ENCODE data around the gene TTC21B. TPM values are rescaled to one million over a fixed set of nuclear protein-coding genes. Genes with fewer than 3 reads are reported as not detected.

TTC21B gene
- total RNA-seq, 4 donors from 2014 or later = 15.5 to 32.6 (median 17.7) TPM

DNA sequence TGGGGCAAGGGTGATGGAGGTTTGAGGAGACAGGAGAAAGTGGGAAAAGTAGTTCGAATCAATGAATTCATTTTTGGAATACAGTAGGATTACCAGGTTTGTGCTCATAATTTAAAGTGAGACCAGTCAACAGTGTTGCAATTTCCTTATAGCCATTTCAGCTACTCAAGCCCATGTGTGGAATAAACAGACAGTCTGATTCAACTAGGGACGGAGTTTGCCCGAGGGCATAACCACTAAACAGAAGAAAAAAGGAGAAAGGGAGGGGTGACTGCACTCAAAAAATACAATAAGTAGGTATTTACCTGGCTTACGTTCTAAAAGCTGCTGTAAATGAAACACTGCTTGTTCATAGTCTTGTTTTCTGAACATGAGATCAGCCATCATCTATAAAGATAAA is 55.2 kb downstream of the TTC21B start:
- TF ChIP-seq CTCF (IDR thresholded peaks at IDR 0.05) = no peak
- no peak for ATAC-seq (ENCODE audit: low FRiP score)
- no peak for DNase-seq (ENCODE audit: low spot score)

DNA sequence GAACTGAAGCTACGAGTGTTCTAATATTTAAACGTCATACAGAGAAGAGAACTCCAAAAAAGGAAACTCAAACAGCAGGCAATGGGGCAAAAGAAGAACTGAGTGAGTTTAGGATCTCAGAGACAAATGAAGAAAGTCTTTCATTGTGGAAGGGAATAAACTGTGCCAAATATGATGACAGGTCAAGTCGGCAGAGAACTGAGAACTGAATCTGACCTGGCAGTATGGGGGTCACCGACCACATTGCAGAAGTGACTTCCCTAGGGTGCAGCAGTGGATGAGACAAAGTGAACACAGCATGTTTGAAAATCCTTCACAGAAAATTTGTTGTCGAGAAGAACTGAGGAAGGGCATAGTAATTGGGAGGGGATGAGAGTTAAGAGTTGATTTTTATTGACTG is 55.9 kb downstream of the TTC21B start:
- ATAC-seq (ENCODE audit: low FRiP score) (no peak), DNase-seq (ENCODE audit: low spot score) (no peak)
- no peak for TF ChIP-seq CTCF (IDR thresholded peaks at IDR 0.05)

DNA sequence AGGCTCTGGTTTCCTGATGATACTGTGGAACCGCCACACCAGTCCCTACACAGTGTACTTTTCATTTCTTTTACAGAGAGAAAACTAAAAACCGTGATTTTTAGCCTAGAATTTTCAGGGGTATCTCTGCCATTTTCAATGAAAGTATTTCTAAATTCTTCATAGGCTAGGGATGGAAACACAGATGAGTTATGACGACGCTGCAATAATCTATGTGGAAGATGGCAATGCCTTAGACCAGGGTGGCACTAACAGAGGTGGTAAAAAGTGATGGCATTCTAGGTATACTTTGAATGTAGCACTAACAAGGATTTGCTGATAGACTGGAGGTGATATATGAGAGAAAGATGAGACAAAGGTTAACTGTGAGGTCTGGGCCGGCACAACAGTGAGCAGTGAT is 56.5 kb downstream of the TTC21B start:
- TF ChIP-seq CTCF (IDR thresholded peaks at IDR 0.05) = no peak
- no peak for ATAC-seq (ENCODE audit: low FRiP score)
- DNase-seq (ENCODE audit: low spot score) = no peak

- TF ChIP-seq CTCF (IDR thresholded peaks at IDR 0.05) = no peak
- ATAC-seq (ENCODE audit: low FRiP score) (no peak), DNase-seq (ENCODE audit: low spot score) (no peak)
Measured at GRCh38 chr2:165895974-165896373, 57.6 kb downstream of the TTC21B start.

DNA sequence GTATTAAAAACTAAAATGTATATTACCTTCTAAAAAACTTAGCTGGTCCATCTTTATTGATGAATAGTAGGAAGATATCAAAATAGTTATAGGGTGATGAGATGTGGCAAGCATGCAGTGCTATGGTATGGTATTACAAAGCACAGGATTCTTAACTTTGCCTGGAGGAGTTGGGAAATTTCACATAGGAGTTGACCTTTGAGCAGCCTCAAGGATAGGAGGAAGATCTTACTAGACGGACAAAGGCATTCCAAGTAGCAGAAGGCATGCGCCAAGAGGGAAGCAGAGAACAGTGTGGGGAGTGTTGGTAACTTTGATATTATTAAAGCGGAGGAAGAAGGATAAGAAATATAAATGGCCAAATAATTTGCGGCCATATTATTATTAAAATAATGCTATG is 60.0 kb downstream of the TTC21B start:
- ATAC-seq (ENCODE audit: low FRiP score) (no peak), DNase-seq (ENCODE audit: low spot score) (no peak)
- no peak for TF ChIP-seq CTCF (IDR thresholded peaks at IDR 0.05)

- DNase-seq (ENCODE audit: low spot score) = no peak
- no peak for ATAC-seq (ENCODE audit: low FRiP score)
- no peak for TF ChIP-seq CTCF (IDR thresholded peaks at IDR 0.05)
Measured at GRCh38 chr2:165892526-165892925, 61.0 kb downstream of the TTC21B start.

DNA sequence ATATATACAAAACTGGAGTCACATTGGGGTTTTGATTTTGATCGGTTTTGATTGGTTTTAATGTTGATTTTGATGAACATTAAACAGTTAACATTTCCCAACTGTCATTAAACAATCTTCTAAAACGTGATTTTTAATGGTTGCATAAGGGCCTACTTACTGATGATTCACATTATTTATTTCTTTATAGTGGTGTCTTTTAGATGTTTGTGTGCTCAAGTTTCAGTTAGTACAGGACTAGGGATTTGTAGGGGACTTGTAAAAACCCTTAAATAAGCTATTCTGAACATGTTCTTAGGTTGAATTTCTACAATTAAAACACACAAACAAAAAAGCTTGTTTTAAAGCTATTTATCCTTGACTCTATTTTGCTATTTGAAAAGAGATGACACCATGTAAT is 61.6 kb downstream of the TTC21B start:
- no peak for TF ChIP-seq CTCF (IDR thresholded peaks at IDR 0.05)
- ATAC-seq (ENCODE audit: low FRiP score) (no peak), DNase-seq (ENCODE audit: low spot score) (no peak)
